GM12875 (cell line): ENCODE results near the gene USP54.

ENCODE experiments used
- H3K4me3 ChIP-seq: one replicate; pipeline ENCODE4 v1.5.1; 2011; ENCODE audit warnings: low read depth, low read length, control low read depth
- TF ChIP-seq, protein P1 (sequence below): IDR thresholded peaks from 2 replicates; pipeline ENCODE4 v1.5.1; 2011; ENCODE audit warnings: low read depth, mild to moderate bottlenecking, control low read depth, inconsistent platforms, low read length, moderate library complexity, borderline replicate concordance; ENCODE audit not compliant: insufficient read depth

Gene USP54

DNA sequence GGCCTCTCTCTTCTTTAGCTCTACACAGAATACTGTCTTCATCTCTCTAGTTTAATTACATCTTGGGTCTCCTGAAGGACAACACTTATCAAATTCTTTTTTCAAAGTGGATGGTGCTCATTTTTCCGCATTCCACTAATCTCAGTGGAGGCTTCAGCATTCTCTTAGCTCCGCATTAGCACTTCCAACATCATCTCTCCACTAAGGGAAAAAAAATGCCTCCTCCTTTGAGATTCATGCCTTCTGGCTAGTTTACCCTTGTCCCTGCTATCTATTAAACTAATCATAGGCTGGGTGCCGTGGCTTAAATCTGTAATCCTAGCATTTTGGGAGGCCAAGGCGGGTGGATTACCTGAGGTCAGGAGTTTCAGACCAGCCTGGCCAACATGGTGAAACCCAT, 104.5 kb downstream of the USP54 start:
- TF ChIP-seq, protein P1, sequence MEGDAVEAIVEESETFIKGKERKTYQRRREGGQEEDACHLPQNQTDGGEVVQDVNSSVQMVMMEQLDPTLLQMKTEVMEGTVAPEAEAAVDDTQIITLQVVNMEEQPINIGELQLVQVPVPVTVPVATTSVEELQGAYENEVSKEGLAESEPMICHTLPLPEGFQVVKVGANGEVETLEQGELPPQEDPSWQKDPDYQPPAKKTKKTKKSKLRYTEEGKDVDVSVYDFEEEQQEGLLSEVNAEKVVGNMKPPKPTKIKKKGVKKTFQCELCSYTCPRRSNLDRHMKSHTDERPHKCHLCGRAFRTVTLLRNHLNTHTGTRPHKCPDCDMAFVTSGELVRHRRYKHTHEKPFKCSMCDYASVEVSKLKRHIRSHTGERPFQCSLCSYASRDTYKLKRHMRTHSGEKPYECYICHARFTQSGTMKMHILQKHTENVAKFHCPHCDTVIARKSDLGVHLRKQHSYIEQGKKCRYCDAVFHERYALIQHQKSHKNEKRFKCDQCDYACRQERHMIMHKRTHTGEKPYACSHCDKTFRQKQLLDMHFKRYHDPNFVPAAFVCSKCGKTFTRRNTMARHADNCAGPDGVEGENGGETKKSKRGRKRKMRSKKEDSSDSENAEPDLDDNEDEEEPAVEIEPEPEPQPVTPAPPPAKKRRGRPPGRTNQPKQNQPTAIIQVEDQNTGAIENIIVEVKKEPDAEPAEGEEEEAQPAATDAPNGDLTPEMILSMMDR: no peak
- no peak overlapping the region for H3K4me3 ChIP-seq

DNA sequence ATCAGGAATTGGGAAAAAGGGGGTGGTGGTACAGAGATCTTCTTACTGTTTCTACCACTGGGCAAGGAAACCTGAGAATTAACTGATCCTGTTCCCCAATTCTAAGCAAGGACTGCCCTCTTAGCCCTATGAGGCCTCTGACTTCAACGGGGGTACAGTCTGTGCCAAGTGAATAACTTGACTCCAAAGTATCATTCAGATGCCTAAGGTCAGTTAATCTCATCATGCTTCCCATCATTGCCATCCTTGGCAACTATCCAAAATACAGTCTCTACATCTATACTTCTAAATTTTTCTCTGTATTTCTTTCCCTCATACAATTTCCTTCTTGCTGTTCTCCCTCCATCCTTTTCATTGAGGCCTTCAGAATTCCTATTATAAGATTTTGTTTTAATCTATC, 105.8 kb downstream of the USP54 start:
- TF ChIP-seq, protein P1: no peak

DNA sequence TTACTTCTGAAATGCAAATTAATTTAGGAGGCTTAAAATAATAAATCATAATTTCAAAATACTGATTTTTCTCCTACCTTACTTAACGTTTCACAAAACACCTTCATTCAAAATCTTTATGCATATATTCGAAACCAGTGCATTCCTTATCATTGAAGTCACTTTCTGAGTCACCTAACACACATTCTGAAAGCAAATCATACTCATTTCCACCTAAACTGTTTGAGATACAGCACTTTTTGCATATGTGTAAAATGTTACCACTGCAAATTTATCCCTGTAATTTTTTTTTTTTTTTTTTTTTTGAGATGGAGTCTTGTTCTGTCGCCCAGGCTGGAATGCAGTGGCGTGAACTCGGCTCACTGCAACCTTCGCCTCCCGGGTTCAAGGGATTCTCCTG, 111.0 kb downstream of the USP54 start:
- TF ChIP-seq, protein P1: no peak
- H3K4me3 ChIP-seq: no peak overlapping the region

More for the DNA sequence above, 105.8 kb downstream of the USP54 start:
- H3K4me3 ChIP-seq: no peak overlapping the region

DNA sequence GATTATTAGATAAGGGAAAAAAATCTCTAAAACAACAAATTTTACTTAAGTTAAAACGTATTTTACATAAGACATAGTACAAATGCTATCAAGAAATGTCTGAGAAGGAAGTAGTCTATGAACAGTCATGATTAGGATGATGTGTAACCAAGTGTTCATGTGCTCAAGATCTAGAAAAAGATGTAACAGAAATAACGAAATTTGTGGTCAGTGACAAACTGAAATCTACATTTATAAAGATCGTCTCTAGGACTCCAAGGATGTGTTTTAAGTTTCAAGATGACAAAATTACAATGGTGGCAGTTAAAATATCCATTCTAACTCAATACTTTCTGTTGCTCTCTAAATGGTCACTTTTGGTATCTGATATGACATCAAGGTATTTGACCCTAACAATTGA, 112.5 kb downstream of the USP54 start:
- no peak overlapping the region for H3K4me3 ChIP-seq
- TF ChIP-seq, protein P1: no peak

DNA sequence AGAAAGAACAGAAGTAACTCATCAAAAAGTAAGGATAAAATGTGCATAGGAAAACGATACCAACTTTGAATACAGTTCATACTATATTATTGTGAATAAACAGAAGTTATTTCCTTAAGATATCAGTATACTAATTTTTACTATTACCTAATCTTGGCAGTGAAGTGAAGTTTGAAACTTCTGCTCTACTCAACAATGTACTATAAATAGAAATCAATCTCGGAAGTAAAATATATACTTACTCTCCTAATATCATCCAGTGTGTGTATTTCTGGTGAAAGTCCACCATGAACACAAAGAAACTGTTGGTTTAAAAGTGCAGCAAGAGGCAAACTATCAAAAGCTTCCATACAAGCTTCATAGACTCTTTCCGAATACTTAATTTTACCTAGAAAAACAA, 119.9 kb downstream of the USP54 start:
- no peak overlapping the region for H3K4me3 ChIP-seq
- TF ChIP-seq, protein P1: no peak

DNA sequence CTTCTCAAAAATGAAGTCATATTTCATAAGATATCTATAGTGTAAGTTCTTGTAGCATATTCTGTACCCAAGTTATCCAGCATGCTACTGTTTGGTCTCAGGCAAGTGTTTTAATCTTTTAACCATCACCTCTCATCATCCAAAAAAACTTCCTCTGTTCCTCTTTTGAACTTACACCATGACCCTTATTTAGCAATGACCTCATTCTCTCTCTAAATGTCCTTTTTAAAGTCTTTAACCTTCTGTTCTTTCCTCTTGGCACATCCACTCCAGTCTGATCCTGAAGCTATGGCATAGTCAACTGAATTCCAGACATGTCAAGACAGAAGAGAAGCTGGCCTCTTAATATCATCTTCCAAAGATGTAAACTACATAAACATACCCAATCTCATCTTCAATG, 121.6 kb downstream of the USP54 start:
- TF ChIP-seq, protein P1: no peak
- H3K4me3 ChIP-seq: no peak overlapping the region

DNA sequence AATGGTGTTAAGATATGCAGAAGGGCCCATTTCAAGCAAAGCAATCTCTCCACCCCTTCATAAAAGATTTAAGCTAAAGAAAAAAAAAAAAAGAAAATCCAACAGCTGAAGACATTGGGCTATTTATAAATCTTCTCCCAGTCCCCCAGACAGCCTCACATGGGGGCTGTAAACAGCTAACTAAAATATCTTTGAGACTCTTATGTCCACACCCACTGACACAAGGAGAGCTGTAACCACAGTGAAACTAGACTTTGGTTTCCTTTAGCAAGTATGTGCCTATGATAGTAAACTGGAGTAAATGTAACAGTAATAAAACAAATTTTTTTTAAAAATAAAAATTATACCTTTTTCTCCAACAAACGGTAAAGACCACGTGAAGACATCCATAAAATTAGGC, 123.9 kb downstream of the USP54 start:
- no peak overlapping the region for H3K4me3 ChIP-seq
- TF ChIP-seq, protein P1: no peak
